GM12891 (cell line): Measurements from ENCODE around the gene RBPJ.

ENCODE experiments used
- POLR2A ChIP-seq: IDR thresholded peaks from 2 replicates; pipeline ENCODE4 v1.6.1; 2011; ENCODE audit warnings: low read depth, low read length, control low read depth
- POLR2AphosphoS5 ChIP-seq: IDR thresholded peaks from 2 replicates; pipeline ENCODE4 v1.6.1; 2011; ENCODE audit warnings: low read depth, low read length, control low read depth
- SPI1 ChIP-seq: IDR thresholded peaks from 2 replicates; pipeline ENCODE4 v1.6.1; 2011; ENCODE audit warnings: low read depth, low read length, control low read depth
- TAF1 ChIP-seq: IDR thresholded peaks from 2 replicates; pipeline ENCODE4 v1.6.1; 2011; ENCODE audit warnings: low read depth, low read length, control low read depth

GRCh38 chr4:26330186-26330787 is 9.5 kb downstream of the RBPJ start:
- TF ChIP-seq POLR2AphosphoS5 (no peak), TAF1 (no peak), POLR2A (no peak), SPI1 (no peak)
